Fibroblast of lung (primary cell): ENCODE results near the gene PDP2. TPM values are rescaled to one million over a fixed set of nuclear protein-coding genes. Genes with fewer than 3 reads are reported as not detected.

Source experiments
- DNase-seq, 2 donors: peaks; one replicate each; pipeline versions ENCODE4 v3.0.0 to v3.0.0-alpha.2; 2010; ENCODE audit warnings: low read depth in 2 of 2
- H2AFZ ChIP-seq: 2 replicates; pipeline ENCODE4 v1.5.1; 2012; ENCODE audit warnings: low read length, control low read depth, inconsistent platforms
- H3K27ac ChIP-seq: 2 replicates; pipeline ENCODE4 v1.5.1; 2011; ENCODE audit warnings: low read length, control low read depth; ENCODE audit not compliant: insufficient read depth
- H3K27me3 ChIP-seq: 2 replicates; pipeline ENCODE4 v1.5.1; 2011; ENCODE audit warnings: mild to moderate bottlenecking, low read length; ENCODE audit not compliant: control insufficient read depth, insufficient read depth
- H3K36me3 ChIP-seq: 2 replicates; pipeline ENCODE4 v1.5.1; 2011; ENCODE audit warnings: low read length; ENCODE audit not compliant: control insufficient read depth, insufficient read depth
- H3K4me1 ChIP-seq: 2 replicates; pipeline ENCODE4 v1.5.1; 2011; ENCODE audit warnings: low read length; ENCODE audit not compliant: control insufficient read depth, insufficient read depth; ENCODE audit errors: extremely low read depth
- H3K4me2 ChIP-seq: 2 replicates; pipeline ENCODE4 v1.5.1; 2011; ENCODE audit warnings: low read length, control low read depth; ENCODE audit not compliant: insufficient read depth; ENCODE audit errors: extremely low read depth
- H3K4me3 ChIP-seq, 4 experiments: fragments of 200-600 bp in 1 of 4; sonication (generic) in 1 of 4; replicated peaks in 1 of 4; 2 replicates each; pipeline ENCODE4 v1.5.1; 2011 to 2016; ENCODE audit warnings: low read length in 4 of 4, low read depth in 3 of 4, mild to moderate bottlenecking in 3 of 4, control low read depth in 2 of 4, inconsistent platforms in 1 of 4, mixed read lengths in 1 of 4; ENCODE audit not compliant: insufficient read depth in 1 of 4; ENCODE audit errors: control extremely low read depth in 1 of 4
- H3K79me2 ChIP-seq: 2 replicates; pipeline ENCODE4 v1.5.1; 2012; ENCODE audit warnings: mild to moderate bottlenecking, low read length, inconsistent platforms; ENCODE audit not compliant: control insufficient read depth, insufficient read depth
- H3K9ac ChIP-seq: 2 replicates; pipeline ENCODE4 v1.5.1; 2011; ENCODE audit warnings: mild to moderate bottlenecking, low read length, control low read depth; ENCODE audit not compliant: insufficient read depth
- H3K9me3 ChIP-seq: 2 replicates; pipeline ENCODE4 v1.5.1; 2012; ENCODE audit warnings: low read depth, low read length; ENCODE audit not compliant: control insufficient read depth, insufficient read depth
- H4K20me1 ChIP-seq: 2 replicates; pipeline ENCODE4 v1.5.1; 2011; ENCODE audit warnings: low read length; ENCODE audit not compliant: control insufficient read depth, insufficient read depth; ENCODE audit errors: extremely low read depth
- CTCF ChIP-seq, 2 donors: IDR thresholded peaks in 1 of 2; conservative IDR thresholded peaks in 1 of 2; 1 replicate in 1 of 2; 2 replicates in 1 of 2; pipeline ENCODE4 v1.5.1; 2011 to 2012; ENCODE audit warnings: low read length in 2 of 2, control low read depth in 1 of 2, inconsistent platforms in 1 of 2, low read depth in 1 of 2, mild to moderate bottlenecking in 1 of 2
- EZH2 ChIP-seq: IDR thresholded peaks from 2 replicates; pipeline ENCODE4 v1.5.1; 2012; ENCODE audit warnings: low read length, control low read depth, mild to moderate bottlenecking; ENCODE audit errors: missing control alignments
- polyA plus RNA-seq, 2 donors: library from polyadenylated mRNA; depleted of rRNA in 1 of 2; stranded (reverse) in 1 of 2; unstranded in 1 of 2; fragments of >200 nt; gene quantifications; 2 replicates each; pipeline ENCODE4 v1.2.1, GENCODE V29; 2011 to 2012; ENCODE audit warnings: missing spikeins in 1 of 2
- total RNA-seq: library from RNA; depleted of rRNA; stranded (reverse); fragments of >200 nt; gene quantifications from 2 replicates; pipeline ENCODE4 v1.2.1, GENCODE V29; 2014

Gene PDP2
- total and polyA plus RNA-seq, 2 donors (not counting 1 experiment from before 2014, with no cell fraction given): 10.9 to 11.6 TPM

- TF ChIP-seq EZH2 (no peak), CTCF (conservative IDR thresholded peaks at IDR 0.05 in 1 of 2, IDR thresholded peaks at IDR 0.05 in 1 of 2; ENCODE audit: low read depth in 1 of 2, low read length in 2 of 2) (no peak)
- H3K27me3 ChIP-seq: peaks cover 6% of the 10 kb centered on the region
- H3K4me2 ChIP-seq: no peak overlapping the region
- H3K9ac ChIP-seq: no peak overlapping the region
- no peaks in the 10 kb centered on the region for H3K9me3 ChIP-seq
- no peaks in the 10 kb centered on the region for H3K79me2 ChIP-seq
- no peaks in the 10 kb centered on the region for H3K36me3 ChIP-seq
- no peak for DNase-seq
- no peak overlapping the region for H3K27ac ChIP-seq
- no peaks in the 10 kb centered on the region for H4K20me1 ChIP-seq
- H2AFZ ChIP-seq: no peak overlapping the region
- H3K4me3 ChIP-seq: no peak overlapping the region
- H3K4me1 ChIP-seq: no peaks in the 10 kb centered on the region
These were observed 31.5 kb downstream of the PDP2 start for GRCh38 chr16:66911801-66912200.

- Histone ChIP-seq H3K9ac (no peak overlapping the region), H3K4me3 (no peak overlapping the region), H3K4me2 (no peak overlapping the region), H3K27ac (no peak overlapping the region), H3K4me1 (no peaks in the 10 kb centered on the region), H3K36me3 (no peaks in the 10 kb centered on the region), H4K20me1 (no peaks in the 10 kb centered on the region), H3K27me3 (peaks cover 6% of the 10 kb centered on the region), H3K9me3 (no peaks in the 10 kb centered on the region), H3K79me2 (no peaks in the 10 kb centered on the region), H2AFZ (no peak overlapping the region)
- no peak for TF ChIP-seq EZH2
- no peak for TF ChIP-seq CTCF (conservative IDR thresholded peaks at IDR 0.05 in 1 of 2, IDR thresholded peaks at IDR 0.05 in 1 of 2; ENCODE audit: low read depth in 1 of 2, low read length in 2 of 2)
- DNase-seq: no peak
These were observed 32.8 kb downstream of the PDP2 start for GRCh38 chr16:66913081-66913480.

GRCh38 chr16:66913711-66914110 lies 33.4 kb downstream of the PDP2 start:
- H2AFZ ChIP-seq: no peak overlapping the region
- H3K27ac ChIP-seq: no peak overlapping the region
- H3K9ac ChIP-seq: no peak overlapping the region
- TF ChIP-seq CTCF (conservative IDR thresholded peaks at IDR 0.05 in 1 of 2, IDR thresholded peaks at IDR 0.05 in 1 of 2; ENCODE audit: low read depth in 1 of 2, low read length in 2 of 2): no peak
- no peak for TF ChIP-seq EZH2
- peaks cover 6% of the 10 kb centered on the region for H3K27me3 ChIP-seq
- no peak for DNase-seq
- no peaks in the 10 kb centered on the region for H3K9me3 ChIP-seq
- H3K4me1 ChIP-seq: no peaks in the 10 kb centered on the region
- no peak overlapping the region for H3K4me3 ChIP-seq
- no peaks in the 10 kb centered on the region for H4K20me1 ChIP-seq
- no peaks in the 10 kb centered on the region for H3K79me2 ChIP-seq
- no peaks in the 10 kb centered on the region for H3K36me3 ChIP-seq
- H3K4me2 ChIP-seq: no peak overlapping the region
